Panc1 (cell line): ENCODE results near the gene NUB1.

Experiments
- CTCF ChIP-seq: fragments of 450-650 bp; IDR thresholded peaks from 2 replicates; pipeline ENCODE4 v1.5.1; 2017; ENCODE audit warnings: mild to moderate bottlenecking
- POLR2AphosphoS5 ChIP-seq: IDR thresholded peaks from 2 replicates; pipeline ENCODE4 v1.6.1; 2012; ENCODE audit warnings: mild to moderate bottlenecking, low read depth, low read length, moderate library complexity
- REST ChIP-seq, 2 experiments: IDR thresholded peaks; 2 replicates each; pipeline ENCODE4 v1.6.1; 2011 to 2012; ENCODE audit warnings: low read depth in 2 of 2, control low read depth in 1 of 2, low read length in 1 of 2, mild to moderate bottlenecking in 1 of 2, moderate library complexity in 1 of 2; ENCODE audit not compliant: insufficient read depth in 1 of 2
- TCF7L2 ChIP-seq: IDR thresholded peaks from 2 replicates; pipeline ENCODE4 v1.6.1; 2011; ENCODE audit warnings: mild to moderate bottlenecking, low read depth, low read length, inconsistent platforms

GRCh38 chr7:151393031-151393977, 51.7 kb downstream of the NUB1 start:
- TF ChIP-seq REST (IDR thresholded peaks at IDR 0.05; ENCODE audit: insufficient read depth in 1 of 2, low read depth in 2 of 2, low read length in 1 of 2) (no peak), CTCF (no peak), POLR2AphosphoS5 (no peak), TCF7L2 (no peak)
